Measurements from ENCODE around the gene CRIP2. TPM values are rescaled to one million over a fixed set of nuclear protein-coding genes. Genes with fewer than 3 reads are reported as not detected.

CRIP2 gene
- total and polyA plus RNA-seq, 7 donors, result 23.1 to 71.8 (median 32.2) TPM

DNA sequence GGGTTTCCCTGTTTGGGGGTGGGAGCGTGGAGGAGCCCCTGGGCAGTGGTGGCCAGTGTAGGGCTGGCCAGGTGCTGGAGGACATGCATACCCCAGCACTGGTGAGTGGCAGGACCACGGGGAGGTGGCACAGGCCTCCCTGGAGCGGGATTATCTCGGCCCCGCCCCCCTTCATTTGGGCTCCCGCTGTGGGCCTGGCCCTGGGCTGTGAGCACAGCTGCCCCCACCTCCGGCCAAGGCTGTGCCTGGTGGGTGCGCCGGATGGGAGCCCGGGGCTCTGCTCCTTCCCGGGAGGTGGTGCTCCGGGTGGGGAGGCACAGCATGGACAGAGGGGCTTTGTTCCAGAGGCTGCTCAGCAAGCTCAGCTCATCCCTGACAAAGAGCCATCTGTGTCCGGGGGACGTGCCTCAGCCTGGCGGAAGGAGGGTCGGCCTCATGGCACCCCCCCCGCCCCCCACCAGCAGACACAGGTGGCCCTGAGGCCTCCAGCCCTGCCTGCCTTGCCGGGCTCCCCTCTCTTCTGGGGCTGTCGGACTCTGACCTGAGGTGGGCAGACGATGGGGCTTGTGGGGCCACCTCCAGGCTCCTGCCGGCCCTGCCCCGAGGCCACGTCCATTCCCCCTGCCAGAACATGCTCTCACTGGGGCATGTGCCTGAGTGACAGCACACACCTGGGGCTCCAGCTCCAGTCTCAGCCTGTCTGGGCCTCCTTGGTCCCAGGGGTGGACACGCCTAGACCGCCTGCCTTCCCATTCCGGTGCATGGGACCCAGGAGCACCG lies 24.8 kb downstream of the CRIP2 start:
- TF ChIP-seq CTCF (IDR thresholded peaks at IDR 0.05), result no peak
- ATAC-seq (no peak), DNase-seq (peak in 1 of 2 donors; percentile 48)
- Histone ChIP-seq H3K4me1 (peaks cover 13% of the 10 kb centered on the region), H3K27ac (no peak overlapping the region), H3K4me3 (no peak overlapping the region), H3K27me3 (ENCODE audit: insufficient read depth in 3 of 3, low read length in 2 of 3) (no peaks in the 10 kb centered on the region), H3K9me3 (no peaks in the 10 kb centered on the region), H3K36me3 (ENCODE audit: insufficient read depth in 1 of 2, low read depth in 1 of 2) (no peaks in the 10 kb centered on the region)
- 64 to 75% (median 68%) methylated on average over 16 to 27 of the region's 27 CpGs for WGBS, 3 donors
- intact Hi-C loops (cut with DNase I), result loop anchor here in 1 of 2 donors (10.0 kb wide), 1 partner anchor 815 kb away; the partner anchor contains the start of gene INF2

DNA sequence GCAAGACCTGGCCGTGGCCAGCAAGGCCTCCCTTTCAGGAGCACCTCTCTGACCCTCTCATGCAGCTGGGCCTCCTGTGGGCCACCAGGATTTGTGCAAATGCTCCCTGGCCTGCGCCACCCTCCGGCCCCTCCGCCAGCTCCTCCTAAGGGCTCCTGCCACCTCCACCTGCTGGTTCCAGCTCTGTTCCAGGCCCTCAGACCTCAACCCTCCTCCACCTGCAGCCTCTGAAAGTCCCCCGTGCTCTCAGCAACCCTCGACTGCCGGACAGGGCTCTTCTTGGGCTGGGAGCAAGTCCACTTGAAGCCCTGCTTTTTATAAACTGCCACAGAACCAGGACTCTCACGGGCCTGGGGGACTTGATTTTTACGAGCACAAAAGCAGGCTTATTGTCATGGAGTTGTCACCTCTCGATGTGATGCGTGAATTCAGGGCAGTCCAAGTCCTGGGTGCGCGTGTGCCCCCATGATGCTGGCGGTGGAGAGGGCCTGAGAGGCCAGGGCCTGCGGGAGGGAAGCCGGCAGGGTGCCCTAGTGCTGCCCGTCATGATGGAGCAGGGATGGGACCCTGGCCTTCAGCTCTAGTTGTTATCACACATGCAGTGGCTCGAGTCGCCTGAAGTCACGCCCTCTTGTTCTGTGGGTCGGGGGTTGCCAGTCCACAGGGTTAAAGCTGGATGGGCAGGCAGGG lies 25.6 kb downstream of the CRIP2 start:
- Histone ChIP-seq H3K4me3 (no peak overlapping the region), H3K36me3 (ENCODE audit: insufficient read depth in 1 of 2, low read depth in 1 of 2) (no peaks in the 10 kb centered on the region), H3K27me3 (ENCODE audit: insufficient read depth in 3 of 3, low read length in 2 of 3) (no peaks in the 10 kb centered on the region), H3K4me1 (peaks cover 11% of the 10 kb centered on the region), H3K27ac (no peak overlapping the region), H3K9me3 (no peaks in the 10 kb centered on the region)
- ATAC-seq (no peak), DNase-seq (peak in 1 of 2 donors; percentile 47)
- intact Hi-C loops (cut with DNase I), result no loop called here
- no peak for TF ChIP-seq CTCF (IDR thresholded peaks at IDR 0.05)
- WGBS, 3 donors, result 76 to 92% (median 88%) methylated on average over 17 to 21 of the region's 21 CpGs

DNA sequence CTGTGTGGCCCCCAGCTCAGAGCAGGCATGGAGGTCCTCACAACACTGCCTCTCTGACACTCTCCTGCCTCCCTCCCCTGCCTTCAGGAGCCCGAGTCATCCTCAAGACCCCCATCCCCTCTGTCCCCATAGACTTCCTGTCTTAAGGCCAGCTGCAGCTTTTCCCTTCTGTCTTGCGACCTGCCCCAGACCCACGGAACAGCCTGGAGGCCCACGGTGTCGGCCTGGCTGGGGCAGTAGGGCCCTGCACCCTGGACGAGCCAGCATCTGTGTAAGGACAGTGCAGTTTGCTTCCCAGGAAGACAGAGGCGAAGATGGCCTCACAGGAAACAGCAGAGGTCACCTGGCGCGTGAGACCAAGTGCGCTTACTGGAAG lies 26.1 kb downstream of the CRIP2 start:
- peak in 1 of 2 donors; percentile 49 for DNase-seq
- Histone ChIP-seq H3K36me3 (ENCODE audit: insufficient read depth in 1 of 2, low read depth in 1 of 2) (no peaks in the 10 kb centered on the region), H3K27ac (no peak overlapping the region), H3K27me3 (ENCODE audit: insufficient read depth in 3 of 3, low read length in 2 of 3) (no peaks in the 10 kb centered on the region), H3K4me3 (no peak overlapping the region), H3K4me1 (peaks cover 6% of the 10 kb centered on the region), H3K9me3 (no peaks in the 10 kb centered on the region)
- ATAC-seq, result no peak
- 70 to 82% (median 75%) methylated on average over 10 of the region's 10 CpGs for WGBS, 3 donors
- intact Hi-C loops (cut with DNase I), result no loop called here
- TF ChIP-seq CTCF (IDR thresholded peaks at IDR 0.05), result no peak

DNA sequence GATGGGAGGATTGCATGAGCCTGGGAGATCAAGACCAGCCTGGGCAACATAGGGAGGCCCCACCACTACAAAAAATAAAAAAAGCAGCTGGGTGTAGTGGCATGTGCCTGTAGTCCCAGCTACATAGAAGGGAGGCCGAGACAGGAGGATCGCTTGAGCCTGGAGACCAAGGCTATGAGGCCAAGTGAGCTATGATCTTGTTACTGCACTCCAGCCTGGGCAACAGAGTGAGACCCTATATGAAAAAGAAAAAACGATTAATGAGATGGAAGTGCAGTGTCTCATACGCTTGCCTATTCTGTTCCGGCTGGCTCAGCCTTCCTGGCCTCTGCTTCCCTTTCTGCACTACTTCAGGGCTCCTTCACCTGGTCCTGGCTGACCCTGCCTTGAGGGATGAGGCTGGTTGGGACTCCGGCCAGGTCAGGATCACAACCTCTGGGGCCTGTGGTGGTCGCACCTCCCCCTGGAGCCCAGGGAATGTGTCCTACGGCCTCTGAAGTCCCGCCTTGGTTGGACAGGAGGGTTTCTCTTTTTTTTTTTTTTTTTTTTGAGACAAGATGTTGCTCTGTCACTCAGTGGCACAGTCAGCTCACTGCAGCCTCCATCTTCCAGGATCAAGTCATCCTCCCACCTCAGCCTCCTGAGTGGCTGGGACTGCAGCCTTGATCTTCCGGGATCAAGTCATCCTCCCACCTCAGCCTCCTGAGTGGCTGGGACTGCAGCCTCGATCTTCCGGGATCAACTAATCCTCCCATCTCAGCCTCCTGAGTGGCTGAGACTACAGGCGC lies 27.1 kb downstream of the CRIP2 start:
- Histone ChIP-seq H3K4me1 (no peaks in the 10 kb centered on the region), H3K27ac (no peak overlapping the region), H3K36me3 (ENCODE audit: insufficient read depth in 1 of 2, low read depth in 1 of 2) (no peaks in the 10 kb centered on the region), H3K9me3 (no peaks in the 10 kb centered on the region), H3K27me3 (ENCODE audit: insufficient read depth in 3 of 3, low read length in 2 of 3) (no peaks in the 10 kb centered on the region), H3K4me3 (no peak overlapping the region)
- WGBS, 3 donors, result 88 to 92% (median 88%) methylated on average over 13 of the region's 13 CpGs
- no peak for ATAC-seq
- no peak for TF ChIP-seq CTCF (IDR thresholded peaks at IDR 0.05)
- peak in 1 of 2 donors; percentile 13 for DNase-seq
- intact Hi-C loops (cut with DNase I), result no loop called here
